AG04450 (cell line): ENCODE measurements around the gene RGS17. TPM values are rescaled to one million over a fixed set of nuclear protein-coding genes. Genes with fewer than 3 reads are reported as not detected.

Experiments used
- CTCF ChIA-PET: fragments of 300-600, 350-600 bp; formaldehyde crosslinking; extraction: SDS; loops from one replicate; lab custom pipeline; 2022; ENCODE audit warnings: antibody characterized with exemption, inconsistent platforms; lab: Charles Lee
- POLR2A ChIA-PET: fragments of 350-600 bp; formaldehyde crosslinking; extraction: SDS; loops from one replicate; lab custom pipeline; 2021; ENCODE audit warnings: antibody characterized with exemption, inconsistent platforms; lab: Yijun Ruan, JAX
- DNase-seq: peaks from one replicate; pipeline ENCODE4 v3.0.0-alpha.2; 2011; ENCODE audit warnings: low read depth, low spot score
- H3K27ac ChIP-seq: one replicate; pipeline ENCODE4 v1.5.1; 2012; ENCODE audit warnings: low read depth, low read length, control low read depth
- H3K27me3 ChIP-seq: one replicate; pipeline ENCODE4 v1.6.0; 2012; ENCODE audit warnings: low read length; ENCODE audit not compliant: control insufficient read depth, insufficient read depth
- H3K4me3 ChIP-seq: 2 replicates; pipeline ENCODE4 v1.5.1; 2011; ENCODE audit warnings: mild to moderate bottlenecking, low read depth, low read length, control low read depth
- H3K9me3 ChIP-seq: 2 replicates; pipeline ENCODE4 v1.5.1; 2012; ENCODE audit warnings: low read length; ENCODE audit not compliant: control insufficient read depth, insufficient read depth
- polyA plus RNA-seq: library from polyadenylated mRNA; depleted of rRNA; stranded (reverse); fragments of >200 nt; gene quantifications from 2 replicates; pipeline ENCODE4 v1.2.3, GENCODE V29; 2011
- TF ChIP-seq, protein P1 (sequence below): IDR thresholded peaks from 2 replicates; pipeline ENCODE4 v1.5.1; 2011; ENCODE audit warnings: low read depth, low read length, control low read depth, inconsistent platforms

RGS17 gene
- polyA plus RNA-seq, 1 experiment = 12.2 TPM

DNA sequence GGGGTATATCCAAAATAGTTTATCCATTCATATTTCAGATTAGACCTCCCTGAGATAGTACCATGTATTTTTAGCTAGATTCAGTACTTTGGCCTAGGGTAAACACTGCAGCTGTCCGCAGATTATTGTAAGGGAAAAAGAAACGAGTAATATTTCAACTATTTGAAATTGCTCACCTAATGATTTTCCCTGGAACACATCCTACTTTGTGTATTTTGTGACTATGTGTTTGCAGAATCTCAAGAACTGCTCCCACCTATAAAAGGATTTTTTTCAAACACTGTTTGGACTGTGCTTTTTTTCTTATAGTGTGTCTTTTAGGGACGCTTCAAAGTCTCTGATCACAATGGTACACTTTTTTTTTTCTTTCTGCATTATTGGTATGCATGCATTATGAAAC, 42.3 kb downstream of the RGS17 start:
- Histone ChIP-seq H3K27me3 (no peaks in the 10 kb centered on the region), H3K27ac (no peak overlapping the region), H3K9me3 (no peaks in the 10 kb centered on the region), H3K4me3 (no peak overlapping the region)
- POLR2A ChIA-PET = no interaction called here
- TF ChIP-seq, protein P1, sequence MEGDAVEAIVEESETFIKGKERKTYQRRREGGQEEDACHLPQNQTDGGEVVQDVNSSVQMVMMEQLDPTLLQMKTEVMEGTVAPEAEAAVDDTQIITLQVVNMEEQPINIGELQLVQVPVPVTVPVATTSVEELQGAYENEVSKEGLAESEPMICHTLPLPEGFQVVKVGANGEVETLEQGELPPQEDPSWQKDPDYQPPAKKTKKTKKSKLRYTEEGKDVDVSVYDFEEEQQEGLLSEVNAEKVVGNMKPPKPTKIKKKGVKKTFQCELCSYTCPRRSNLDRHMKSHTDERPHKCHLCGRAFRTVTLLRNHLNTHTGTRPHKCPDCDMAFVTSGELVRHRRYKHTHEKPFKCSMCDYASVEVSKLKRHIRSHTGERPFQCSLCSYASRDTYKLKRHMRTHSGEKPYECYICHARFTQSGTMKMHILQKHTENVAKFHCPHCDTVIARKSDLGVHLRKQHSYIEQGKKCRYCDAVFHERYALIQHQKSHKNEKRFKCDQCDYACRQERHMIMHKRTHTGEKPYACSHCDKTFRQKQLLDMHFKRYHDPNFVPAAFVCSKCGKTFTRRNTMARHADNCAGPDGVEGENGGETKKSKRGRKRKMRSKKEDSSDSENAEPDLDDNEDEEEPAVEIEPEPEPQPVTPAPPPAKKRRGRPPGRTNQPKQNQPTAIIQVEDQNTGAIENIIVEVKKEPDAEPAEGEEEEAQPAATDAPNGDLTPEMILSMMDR = no peak
- CTCF ChIA-PET = no interaction called here
- DNase-seq = no peak

DNA sequence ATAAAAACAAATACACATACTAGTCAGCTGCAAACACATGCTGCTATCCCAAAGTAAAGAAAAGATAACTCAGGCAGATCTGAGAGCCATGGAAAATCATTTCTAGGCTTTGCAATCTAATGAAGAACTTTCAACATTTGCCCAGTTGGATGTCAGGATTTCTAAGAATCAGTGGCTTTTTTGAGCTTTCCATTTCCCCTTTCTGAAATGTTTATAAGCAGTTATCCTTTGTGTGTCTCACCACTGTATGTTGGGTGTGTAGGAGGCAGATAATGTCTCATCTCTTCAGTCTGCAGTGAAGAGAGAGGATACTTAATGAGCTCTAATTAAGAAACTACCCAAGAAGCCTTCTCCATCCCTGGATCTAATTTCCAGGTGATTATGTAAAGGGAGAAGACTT, 43.6 kb downstream of the RGS17 start:
- ChIA-PET CTCF (interaction anchor here (0.5 to 1.0 kb wide), 2 partner anchors 13 to 134 kb away, joined by 3 to 5 read pairs; no protein-coding TSS in a partner anchor), POLR2A (no interaction called here)
- H3K9me3 ChIP-seq = no peaks in the 10 kb centered on the region
- TF ChIP-seq, protein P1 = no peak
- DNase-seq = no peak
- H3K27ac ChIP-seq = no peak overlapping the region
- no peaks in the 10 kb centered on the region for H3K27me3 ChIP-seq
- H3K4me3 ChIP-seq = no peak overlapping the region

DNA sequence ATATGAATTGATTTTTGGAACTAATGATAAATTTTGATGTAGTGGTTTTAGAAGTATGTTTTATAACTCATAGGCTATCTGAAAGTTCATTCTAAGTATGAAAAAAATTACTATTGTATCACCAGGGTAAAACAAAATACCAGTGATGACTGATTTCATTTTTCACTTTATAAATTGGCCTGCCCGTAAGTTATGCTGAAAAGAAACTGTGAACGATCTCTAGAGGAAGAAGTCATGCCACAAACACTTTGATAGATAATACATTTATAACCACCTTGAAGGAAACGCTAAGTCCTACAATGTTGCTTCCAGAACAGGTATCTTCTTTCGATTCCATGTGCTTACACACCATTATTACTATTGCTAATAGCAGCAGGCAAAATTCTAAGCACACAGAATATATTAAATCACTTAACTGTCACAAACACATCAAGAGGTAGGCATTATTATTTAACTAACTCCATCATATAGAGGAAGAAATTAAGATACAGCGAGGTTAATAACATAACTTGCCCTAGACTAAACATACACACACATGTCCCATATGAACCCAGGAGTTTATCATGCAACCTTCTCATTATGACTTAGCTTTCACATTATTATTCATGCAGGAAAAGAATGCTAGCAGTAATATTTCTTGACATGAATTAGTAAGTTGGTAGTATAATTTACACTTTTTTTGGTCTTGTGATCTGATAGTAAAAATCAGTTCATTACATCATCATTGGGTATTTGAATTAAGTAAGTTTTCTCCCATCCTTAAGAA, 44.7 kb downstream of the RGS17 start:
- H3K27me3 ChIP-seq = no peaks in the 10 kb centered on the region
- no peak overlapping the region for H3K4me3 ChIP-seq
- ChIA-PET POLR2A (no interaction called here), CTCF (no interaction called here)
- H3K9me3 ChIP-seq = no peaks in the 10 kb centered on the region
- TF ChIP-seq, protein P1 = no peak
- no peak for DNase-seq
- H3K27ac ChIP-seq = no peak overlapping the region

DNA sequence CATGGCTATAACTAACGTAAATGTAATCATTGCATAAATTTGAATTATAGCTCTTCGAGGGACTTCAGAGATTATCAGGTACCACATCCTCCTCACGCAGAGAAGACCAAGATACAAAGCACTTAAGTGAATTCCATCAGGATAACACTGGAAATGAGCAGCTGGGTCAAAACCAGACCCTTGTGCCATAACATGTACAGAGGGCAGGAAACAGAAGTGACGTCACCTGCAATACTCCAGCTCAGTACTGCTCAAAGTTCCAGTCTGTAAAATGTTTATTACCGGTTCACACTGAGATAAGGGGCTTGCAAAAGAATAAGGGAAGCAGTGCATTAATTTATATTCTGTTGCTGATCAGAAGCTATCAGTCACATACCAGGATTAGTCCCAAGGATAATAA, 45.8 kb downstream of the RGS17 start:
- Histone ChIP-seq H3K9me3 (no peaks in the 10 kb centered on the region), H3K4me3 (no peak overlapping the region), H3K27me3 (no peaks in the 10 kb centered on the region), H3K27ac (no peak overlapping the region)
- no peak for DNase-seq
- TF ChIP-seq, protein P1 = no peak
- ChIA-PET CTCF (no interaction called here), POLR2A (no interaction called here)

DNA sequence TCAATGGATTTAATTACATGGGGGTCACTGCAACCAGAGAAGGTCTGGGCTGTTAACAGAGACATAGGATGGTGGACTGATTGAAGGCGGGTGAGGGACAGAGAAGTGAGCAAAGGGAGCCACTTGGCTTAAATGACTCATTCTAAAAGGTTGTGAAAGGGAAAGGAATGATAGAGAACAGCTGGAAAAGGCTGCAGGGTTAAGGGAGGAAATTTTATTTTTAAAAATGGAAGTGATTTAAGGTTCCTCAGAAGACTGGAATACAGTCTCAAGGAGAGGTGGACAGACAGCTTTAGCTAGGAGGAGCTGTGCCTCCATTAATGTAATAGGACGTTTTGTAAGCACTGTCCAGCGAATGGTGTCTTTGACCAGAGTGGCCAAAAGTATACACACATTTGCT, 46.7 kb downstream of the RGS17 start:
- ChIA-PET CTCF (no interaction called here), POLR2A (no interaction called here)
- peak; percentile 8 for DNase-seq
- Histone ChIP-seq H3K9me3 (no peaks in the 10 kb centered on the region), H3K27ac (no peak overlapping the region), H3K27me3 (no peaks in the 10 kb centered on the region), H3K4me3 (no peak overlapping the region)
- TF ChIP-seq, protein P1 = no peak
